ENCODE measurements around the gene MIA2. TPM values are rescaled to one million over a fixed set of nuclear protein-coding genes. Genes with fewer than 3 reads are reported as not detected.
"Not testable (repeated sequence)": the region's sequence is repeated elsewhere in the genome, so short reads cannot be mapped to it uniquely, and the experiment has no call there.

The MIA2 gene
- total RNA-seq, 2 donors from 2014 or later = 16.8 to 26.5 TPM

- DNase-seq = no peak
- H3K9me3 Mint-ChIP-seq = peaks cover 51% of the 10 kb centered on the region
- peaks cover 52% of the 10 kb centered on the region for H3K9me3 ChIP-seq (ENCODE audit: control insufficient read depth, low read length)
- TF ChIP-seq, protein P1, sequence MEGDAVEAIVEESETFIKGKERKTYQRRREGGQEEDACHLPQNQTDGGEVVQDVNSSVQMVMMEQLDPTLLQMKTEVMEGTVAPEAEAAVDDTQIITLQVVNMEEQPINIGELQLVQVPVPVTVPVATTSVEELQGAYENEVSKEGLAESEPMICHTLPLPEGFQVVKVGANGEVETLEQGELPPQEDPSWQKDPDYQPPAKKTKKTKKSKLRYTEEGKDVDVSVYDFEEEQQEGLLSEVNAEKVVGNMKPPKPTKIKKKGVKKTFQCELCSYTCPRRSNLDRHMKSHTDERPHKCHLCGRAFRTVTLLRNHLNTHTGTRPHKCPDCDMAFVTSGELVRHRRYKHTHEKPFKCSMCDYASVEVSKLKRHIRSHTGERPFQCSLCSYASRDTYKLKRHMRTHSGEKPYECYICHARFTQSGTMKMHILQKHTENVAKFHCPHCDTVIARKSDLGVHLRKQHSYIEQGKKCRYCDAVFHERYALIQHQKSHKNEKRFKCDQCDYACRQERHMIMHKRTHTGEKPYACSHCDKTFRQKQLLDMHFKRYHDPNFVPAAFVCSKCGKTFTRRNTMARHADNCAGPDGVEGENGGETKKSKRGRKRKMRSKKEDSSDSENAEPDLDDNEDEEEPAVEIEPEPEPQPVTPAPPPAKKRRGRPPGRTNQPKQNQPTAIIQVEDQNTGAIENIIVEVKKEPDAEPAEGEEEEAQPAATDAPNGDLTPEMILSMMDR (conservative IDR thresholded peaks at IDR 0.05) = no peak
- no peak overlapping the region for H3K4me3 ChIP-seq (ENCODE audit: low read length)
- H3K36me3 ChIP-seq (ENCODE audit: control insufficient read depth, insufficient read depth, low read length) = peaks cover 14% of the 10 kb centered on the region
- no peak overlapping the region for H3K9ac ChIP-seq (ENCODE audit: extremely low read depth, low read length, poor library complexity, severe bottlenecking)
- H3K27me3 ChIP-seq (ENCODE audit: control insufficient read depth, insufficient read depth, low read length, poor library complexity, severe bottlenecking) = no peaks in the 10 kb centered on the region
- no peak overlapping the region for H3K27ac ChIP-seq (ENCODE audit: low read depth, low read length)
- no peaks in the 10 kb centered on the region for H3K4me1 ChIP-seq (ENCODE audit: control insufficient read depth, insufficient read depth, low read length)
- no peak overlapping the region for H3K4me3 Mint-ChIP-seq
- H3K36me3 Mint-ChIP-seq (ENCODE audit: low read depth) = peaks cover 65% of the 10 kb centered on the region
- H3K27me3 Mint-ChIP-seq (ENCODE audit: insufficient read depth) = no peaks in the 10 kb centered on the region
- H3K27ac Mint-ChIP-seq = no peak overlapping the region
- peaks cover 2% of the 10 kb centered on the region for H3K4me1 Mint-ChIP-seq
Observed at GRCh38 chr14:39360316-39360715, 126.6 kb downstream of the MIA2 start.

DNA sequence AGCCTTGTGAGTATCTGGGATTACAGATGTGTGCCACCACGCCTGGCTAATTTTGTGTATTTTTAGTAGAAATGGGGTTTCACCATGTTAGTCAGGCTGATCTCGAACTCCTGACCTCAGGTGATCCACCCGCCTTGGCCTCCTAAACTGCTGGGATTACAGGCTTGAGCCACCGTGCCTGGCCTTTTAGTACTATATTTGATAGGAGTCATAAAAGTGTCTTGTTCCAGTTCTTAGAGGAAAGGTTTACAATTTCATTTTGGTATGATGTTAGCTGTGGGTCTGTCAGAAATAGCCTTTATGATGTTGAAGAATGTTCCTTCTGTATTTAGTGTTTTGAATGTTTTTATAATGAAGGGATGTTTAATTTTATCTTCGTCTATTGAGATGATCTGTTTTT lies 127.8 kb downstream of the MIA2 start:
- H3K4me3 ChIP-seq (ENCODE audit: low read length); H3K27me3 Mint-ChIP-seq (ENCODE audit: insufficient read depth); H3K9ac ChIP-seq (ENCODE audit: extremely low read depth, low read length, poor library complexity, severe bottlenecking); H3K27me3 ChIP-seq (ENCODE audit: control insufficient read depth, insufficient read depth, low read length, poor library complexity, severe bottlenecking); H3K27ac ChIP-seq (ENCODE audit: low read depth, low read length); DNase-seq; H3K4me1 Mint-ChIP-seq; H3K27ac Mint-ChIP-seq; H3K4me1 ChIP-seq (ENCODE audit: control insufficient read depth, insufficient read depth, low read length); H3K4me3 Mint-ChIP-seq: not testable (repeated sequence)
- H3K9me3 Mint-ChIP-seq = peaks cover 49% of the 10 kb centered on the region
- Histone ChIP-seq H3K36me3 (ENCODE audit: control insufficient read depth, insufficient read depth, low read length) (peaks cover 14% of the 10 kb centered on the region), H3K9me3 (ENCODE audit: control insufficient read depth, low read length) (peaks cover 55% of the 10 kb centered on the region)
- WGBS, 2 experiments (ENCODE audit: insufficient coverage in 1 of 2, insufficient read length in 1 of 2) = 78 to 96% methylated on average over 4 to 5 of the region's 5 CpGs
- H3K36me3 Mint-ChIP-seq (ENCODE audit: low read depth) = peaks cover 65% of the 10 kb centered on the region

DNA sequence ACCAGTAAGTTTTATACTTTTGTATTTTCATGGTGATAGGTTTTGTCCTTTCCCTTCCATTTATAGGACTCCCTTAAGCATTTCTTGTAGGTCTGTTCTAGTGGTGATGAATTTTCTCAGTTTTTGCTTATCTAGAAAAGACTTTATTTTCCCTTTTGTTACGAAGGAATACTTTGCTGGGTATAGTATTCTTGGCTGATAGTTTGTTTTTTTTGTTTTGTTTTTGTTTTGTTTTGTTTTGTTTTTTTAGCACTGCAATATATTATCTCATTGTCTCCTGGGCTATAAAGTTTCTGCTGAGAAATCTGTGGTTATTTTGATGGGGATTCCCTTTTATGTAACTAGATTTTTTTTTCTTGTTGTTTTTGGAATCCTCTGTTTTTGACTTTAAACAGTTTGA lies 130.8 kb downstream of the MIA2 start:
- peaks cover 28% of the 10 kb centered on the region for H3K4me1 Mint-ChIP-seq
- H3K27ac ChIP-seq (ENCODE audit: low read depth, low read length) = no peak overlapping the region
- no peaks in the 10 kb centered on the region for H3K27me3 ChIP-seq (ENCODE audit: control insufficient read depth, insufficient read depth, low read length, poor library complexity, severe bottlenecking)
- no peaks in the 10 kb centered on the region for H3K27me3 Mint-ChIP-seq (ENCODE audit: insufficient read depth)
- H3K36me3 Mint-ChIP-seq (ENCODE audit: low read depth) = peaks cover 40% of the 10 kb centered on the region
- no peak for DNase-seq
- TF ChIP-seq, protein P1 (conservative IDR thresholded peaks at IDR 0.05) = no peak
- H3K36me3 ChIP-seq (ENCODE audit: control insufficient read depth, insufficient read depth, low read length) = peaks cover 6% of the 10 kb centered on the region
- peaks cover 8% of the 10 kb centered on the region for H3K4me1 ChIP-seq (ENCODE audit: control insufficient read depth, insufficient read depth, low read length)
- H3K27ac Mint-ChIP-seq = no peak overlapping the region
- H3K4me3 ChIP-seq (ENCODE audit: low read length) = no peak overlapping the region
- 100% methylated on average over 1 of the region's 1 CpG; no CpG with 5 or more reads in 1 of the 2 experiments for WGBS, 2 experiments (ENCODE audit: insufficient coverage in 1 of 2, insufficient read length in 1 of 2)
- peaks cover 24% of the 10 kb centered on the region for H3K9me3 Mint-ChIP-seq
- no peak overlapping the region for H3K4me3 Mint-ChIP-seq
- H3K9ac ChIP-seq (ENCODE audit: extremely low read depth, low read length, poor library complexity, severe bottlenecking) = no peak overlapping the region
- peaks cover 40% of the 10 kb centered on the region for H3K9me3 ChIP-seq (ENCODE audit: control insufficient read depth, low read length)

DNA sequence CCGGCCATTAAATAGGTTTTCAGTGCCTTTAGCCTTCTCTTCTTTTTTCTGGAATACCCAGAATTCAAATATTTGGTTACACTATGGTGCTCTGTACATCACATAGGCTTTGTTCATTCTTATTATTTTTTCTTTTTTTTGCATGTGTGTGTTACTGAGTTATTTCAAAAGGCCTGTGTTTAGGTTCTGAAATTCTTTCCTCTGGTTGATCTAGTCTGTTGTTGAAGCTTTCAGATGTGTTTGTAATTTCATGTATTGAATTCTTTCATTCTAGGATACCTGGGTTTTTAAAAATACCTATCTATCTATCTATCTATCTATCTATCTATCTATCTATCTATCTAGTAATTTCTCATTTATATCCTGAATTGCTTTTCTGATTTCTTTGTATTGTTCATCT lies 131.6 kb downstream of the MIA2 start:
- Histone ChIP-seq H3K9me3 (ENCODE audit: control insufficient read depth, low read length) (peaks cover 31% of the 10 kb centered on the region), H3K4me3 (ENCODE audit: low read length) (no peak overlapping the region), H3K27me3 (ENCODE audit: control insufficient read depth, insufficient read depth, low read length, poor library complexity, severe bottlenecking) (no peaks in the 10 kb centered on the region), H3K36me3 (ENCODE audit: control insufficient read depth, insufficient read depth, low read length) (no peaks in the 10 kb centered on the region), H3K27ac (ENCODE audit: low read depth, low read length) (no peak overlapping the region), H3K9ac (ENCODE audit: extremely low read depth, low read length, poor library complexity, severe bottlenecking) (no peak overlapping the region), H3K4me1 (ENCODE audit: control insufficient read depth, insufficient read depth, low read length) (peaks cover 8% of the 10 kb centered on the region)
- H3K27me3 Mint-ChIP-seq (ENCODE audit: insufficient read depth) = no peaks in the 10 kb centered on the region
- H3K27ac Mint-ChIP-seq = no peak overlapping the region
- H3K36me3 Mint-ChIP-seq (ENCODE audit: low read depth) = peaks cover 32% of the 10 kb centered on the region
- H3K4me1 Mint-ChIP-seq = peaks cover 31% of the 10 kb centered on the region
- TF ChIP-seq, protein P1 (conservative IDR thresholded peaks at IDR 0.05) = no peak
- 83% methylated on average over 1 of the region's 1 CpG; no CpG with 5 or more reads in 1 of the 2 experiments for WGBS, 2 experiments (ENCODE audit: insufficient coverage in 1 of 2, insufficient read length in 1 of 2)
- DNase-seq = no peak
- no peak overlapping the region for H3K4me3 Mint-ChIP-seq
- peaks cover 15% of the 10 kb centered on the region for H3K9me3 Mint-ChIP-seq
